ENCODE results near the gene PYGM.

The PYGM gene

GRCh38 chr11:64787526-64788320 is 27.9 kb upstream of the PYGM start:
- TF ChIP-seq CTCF (IDR thresholded peaks at IDR 0.05): peak; percentile 45
- Histone ChIP-seq H2AFZ (no peak overlapping the region), H3K36me3 (ENCODE audit: control insufficient read depth, insufficient read depth, low read length) (no peaks in the 10 kb centered on the region), H3K4me1 (no peaks in the 10 kb centered on the region), H3K27ac (no peak overlapping the region), H3K4me3 (ENCODE audit: low read depth, low read length) (no peak overlapping the region), H3K9me3 (ENCODE audit: control insufficient read depth, low read length) (no peaks in the 10 kb centered on the region), H3K79me2 (no peaks in the 10 kb centered on the region), H3K27me3 (ENCODE audit: control insufficient read depth, insufficient read depth, low read length) (no peaks in the 10 kb centered on the region), H3K4me2 (ENCODE audit: low read length) (no peak overlapping the region), H3K9ac (no peak overlapping the region)

- Histone ChIP-seq H3K4me3 (ENCODE audit: low read depth, low read length) (no peak overlapping the region), H2AFZ (no peak overlapping the region), H3K27ac (no peak overlapping the region), H3K4me2 (ENCODE audit: low read length) (no peak overlapping the region), H3K9me3 (ENCODE audit: control insufficient read depth, low read length) (no peaks in the 10 kb centered on the region), H3K79me2 (no peaks in the 10 kb centered on the region), H3K4me1 (no peaks in the 10 kb centered on the region), H3K9ac (no peak overlapping the region), H3K27me3 (ENCODE audit: control insufficient read depth, insufficient read depth, low read length) (no peaks in the 10 kb centered on the region), H3K36me3 (ENCODE audit: control insufficient read depth, insufficient read depth, low read length) (no peaks in the 10 kb centered on the region)
- no peak for TF ChIP-seq CTCF (IDR thresholded peaks at IDR 0.05)
Observed at GRCh38 chr11:64786308-64786707, 26.5 kb upstream of the PYGM start.

GRCh38 chr11:64784813-64785581 is 25.2 kb upstream of the PYGM start:
- no peak for TF ChIP-seq CTCF (IDR thresholded peaks at IDR 0.05)
- Histone ChIP-seq H3K27me3 (ENCODE audit: control insufficient read depth, insufficient read depth, low read length) (no peaks in the 10 kb centered on the region), H3K4me3 (ENCODE audit: low read depth, low read length) (no peak overlapping the region), H3K27ac (no peak overlapping the region), H3K79me2 (no peaks in the 10 kb centered on the region), H3K4me1 (no peaks in the 10 kb centered on the region), H3K4me2 (ENCODE audit: low read length) (no peak overlapping the region), H3K9ac (no peak overlapping the region), H3K9me3 (ENCODE audit: control insufficient read depth, low read length) (no peaks in the 10 kb centered on the region), H2AFZ (no peak overlapping the region), H3K36me3 (ENCODE audit: control insufficient read depth, insufficient read depth, low read length) (no peaks in the 10 kb centered on the region)

- Histone ChIP-seq H3K9me3 (ENCODE audit: control insufficient read depth, low read length) (no peaks in the 10 kb centered on the region), H3K27me3 (ENCODE audit: control insufficient read depth, insufficient read depth, low read length) (no peaks in the 10 kb centered on the region), H3K4me3 (ENCODE audit: low read depth, low read length) (peak within 1 kb of the TSS; percentile 81), H3K4me1 (peaks cover 5% of the 10 kb centered on the region), H3K36me3 (ENCODE audit: control insufficient read depth, insufficient read depth, low read length) (no peaks in the 10 kb centered on the region), H3K79me2 (peaks cover 20% of the 10 kb centered on the region), H3K9ac (peak within 1 kb of the TSS; percentile 87), H3K4me2 (ENCODE audit: low read length) (peak within 1 kb of the TSS; percentile 79), H2AFZ (peak within 1 kb of the TSS; percentile 87), H3K27ac (peak within 1 kb of the TSS; percentile 97)
- TF ChIP-seq CTCF (IDR thresholded peaks at IDR 0.05): no peak
Observed at GRCh38 chr11:64778473-64779298, 18.9 kb upstream of the PYGM start, which contains the start of gene SF1. TSS of gene SF1 (minus strand) at chr11:64778542. CDS start at chr11:64778392, 150 bp downstream.
